Measurements from ENCODE around the gene EIF3B. TPM values are rescaled to one million over a fixed set of nuclear protein-coding genes. Genes with fewer than 3 reads are reported as not detected.
A peak's percentile ranks its signal among the peaks of the same experiment; 100 is the strongest.

The EIF3B gene
- total RNA-seq, 1 donor from 2014 or later: 107 TPM

DNA sequence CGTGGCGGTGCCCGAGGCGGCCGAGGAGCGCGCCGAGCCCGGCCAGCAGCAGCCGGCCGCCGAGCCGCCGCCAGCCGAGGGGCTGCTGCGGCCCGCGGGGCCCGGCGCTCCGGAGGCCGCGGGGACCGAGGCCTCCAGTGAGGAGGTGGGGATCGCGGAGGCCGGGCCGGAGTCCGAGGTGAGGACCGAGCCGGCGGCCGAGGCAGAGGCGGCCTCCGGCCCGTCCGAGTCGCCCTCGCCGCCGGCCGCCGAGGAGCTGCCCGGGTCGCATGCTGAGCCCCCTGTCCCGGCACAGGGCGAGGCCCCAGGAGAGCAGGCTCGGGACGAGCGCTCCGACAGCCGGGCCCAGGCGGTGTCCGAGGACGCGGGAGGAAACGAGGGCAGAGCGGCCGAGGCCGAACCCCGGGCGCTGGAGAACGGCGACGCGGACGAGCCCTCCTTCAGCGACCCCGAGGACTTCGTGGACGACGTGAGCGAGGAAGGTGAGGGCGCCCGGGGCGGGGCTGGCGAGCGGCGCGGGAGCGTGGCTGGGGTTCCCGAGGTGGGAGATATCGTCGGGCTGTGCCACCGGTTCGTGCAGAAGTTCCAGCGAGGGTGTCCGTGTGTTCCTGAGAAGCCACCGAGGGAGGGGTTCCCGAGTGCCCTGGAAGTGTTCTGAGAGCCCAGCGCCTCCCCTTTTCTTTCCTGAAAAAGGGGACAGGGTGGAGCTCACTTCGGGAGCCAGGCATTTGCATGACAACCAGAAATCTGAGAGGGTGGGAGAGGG, 495 bp downstream of the EIF3B start:
- H3K27ac ChIP-seq: peak overlapping the region; percentile 100
- peaks cover 46% of the 10 kb centered on the region for H3K4me1 ChIP-seq
- peaks cover 21% of the 10 kb centered on the region for H3K36me3 ChIP-seq
- H3K4me3 ChIP-seq: peak overlapping the region; percentile 99
- H3K9me3 ChIP-seq: no peaks in the 10 kb centered on the region
- H3K27me3 ChIP-seq: no peaks in the 10 kb centered on the region
- intact Hi-C loops (cut with DNase I): loop anchor here (10.0 kb wide), 1 partner anchor 110 kb away; the partner anchor contains the start of genes MRM2 and NUDT1
- ATAC-seq (no peak), DNase-seq (peak; percentile 67)
- TF ChIP-seq, protein P1, sequence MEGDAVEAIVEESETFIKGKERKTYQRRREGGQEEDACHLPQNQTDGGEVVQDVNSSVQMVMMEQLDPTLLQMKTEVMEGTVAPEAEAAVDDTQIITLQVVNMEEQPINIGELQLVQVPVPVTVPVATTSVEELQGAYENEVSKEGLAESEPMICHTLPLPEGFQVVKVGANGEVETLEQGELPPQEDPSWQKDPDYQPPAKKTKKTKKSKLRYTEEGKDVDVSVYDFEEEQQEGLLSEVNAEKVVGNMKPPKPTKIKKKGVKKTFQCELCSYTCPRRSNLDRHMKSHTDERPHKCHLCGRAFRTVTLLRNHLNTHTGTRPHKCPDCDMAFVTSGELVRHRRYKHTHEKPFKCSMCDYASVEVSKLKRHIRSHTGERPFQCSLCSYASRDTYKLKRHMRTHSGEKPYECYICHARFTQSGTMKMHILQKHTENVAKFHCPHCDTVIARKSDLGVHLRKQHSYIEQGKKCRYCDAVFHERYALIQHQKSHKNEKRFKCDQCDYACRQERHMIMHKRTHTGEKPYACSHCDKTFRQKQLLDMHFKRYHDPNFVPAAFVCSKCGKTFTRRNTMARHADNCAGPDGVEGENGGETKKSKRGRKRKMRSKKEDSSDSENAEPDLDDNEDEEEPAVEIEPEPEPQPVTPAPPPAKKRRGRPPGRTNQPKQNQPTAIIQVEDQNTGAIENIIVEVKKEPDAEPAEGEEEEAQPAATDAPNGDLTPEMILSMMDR (IDR thresholded peaks at IDR 0.05): no peak

- DNase-seq: no peak
- Histone ChIP-seq H3K4me3 (peak overlapping the region; percentile 99), H3K27me3 (no peaks in the 10 kb centered on the region), H3K27ac (peak overlapping the region; percentile 100), H3K36me3 (peaks cover 24% of the 10 kb centered on the region), H3K4me1 (peaks cover 46% of the 10 kb centered on the region), H3K9me3 (no peaks in the 10 kb centered on the region)
- intact Hi-C loops (cut with DNase I): loop anchor here (10.0 kb wide), 1 partner anchor 111 kb away; the partner anchor contains the start of genes MRM2 and NUDT1
- TF ChIP-seq, protein P1 (IDR thresholded peaks at IDR 0.05): no peak
- ATAC-seq: no peak
Observed at GRCh38 chr7:2355705-2356008, 1.0 kb downstream of the EIF3B start.

DNA sequence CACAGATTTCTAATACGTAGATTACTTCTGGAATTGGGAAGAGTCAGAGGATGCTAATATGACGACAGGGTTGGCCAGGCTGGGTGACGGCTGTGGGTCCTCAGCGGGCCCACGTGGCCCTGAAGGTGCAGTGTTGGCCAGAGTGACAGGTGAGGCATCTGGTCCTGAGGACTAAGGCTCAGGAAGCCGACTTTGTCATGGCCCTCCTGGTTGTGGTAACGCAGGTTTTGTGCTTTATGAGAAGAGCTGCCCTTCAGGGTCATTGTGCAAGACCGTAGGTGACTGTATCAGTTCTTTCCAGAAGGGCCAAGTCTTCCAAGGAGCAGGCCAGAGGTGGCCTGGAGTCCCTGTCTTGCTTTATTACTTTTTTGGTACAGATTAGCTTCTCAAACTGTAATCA, 2.5 kb downstream of the EIF3B start:
- TF ChIP-seq, protein P1 (IDR thresholded peaks at IDR 0.05): no peak
- intact Hi-C loops (cut with DNase I): loop anchor here (10.0 kb wide), 1 partner anchor 112 kb away; the partner anchor contains the start of genes MRM2 and NUDT1
- peaks cover 46% of the 10 kb centered on the region for H3K4me1 ChIP-seq
- no peaks in the 10 kb centered on the region for H3K27me3 ChIP-seq
- no peak overlapping the region for H3K27ac ChIP-seq
- no peaks in the 10 kb centered on the region for H3K9me3 ChIP-seq
- DNase-seq (no peak), ATAC-seq (no peak)
- H3K36me3 ChIP-seq: peaks cover 39% of the 10 kb centered on the region
- no peak overlapping the region for H3K4me3 ChIP-seq

- H3K9me3 ChIP-seq: no peaks in the 10 kb centered on the region
- no peak overlapping the region for H3K27ac ChIP-seq
- intact Hi-C loops (cut with DNase I): loop anchor here (10.0 kb wide), 1 partner anchor 113 kb away; the partner anchor contains the start of genes MRM2 and NUDT1
- H3K36me3 ChIP-seq: peaks cover 43% of the 10 kb centered on the region
- DNase-seq: no peak
- ATAC-seq: no peak
- TF ChIP-seq, protein P1 (IDR thresholded peaks at IDR 0.05): no peak
- no peak overlapping the region for H3K4me3 ChIP-seq
- peaks cover 46% of the 10 kb centered on the region for H3K4me1 ChIP-seq
- no peaks in the 10 kb centered on the region for H3K27me3 ChIP-seq
Observed at GRCh38 chr7:2357571-2357970, 2.9 kb downstream of the EIF3B start.

DNA sequence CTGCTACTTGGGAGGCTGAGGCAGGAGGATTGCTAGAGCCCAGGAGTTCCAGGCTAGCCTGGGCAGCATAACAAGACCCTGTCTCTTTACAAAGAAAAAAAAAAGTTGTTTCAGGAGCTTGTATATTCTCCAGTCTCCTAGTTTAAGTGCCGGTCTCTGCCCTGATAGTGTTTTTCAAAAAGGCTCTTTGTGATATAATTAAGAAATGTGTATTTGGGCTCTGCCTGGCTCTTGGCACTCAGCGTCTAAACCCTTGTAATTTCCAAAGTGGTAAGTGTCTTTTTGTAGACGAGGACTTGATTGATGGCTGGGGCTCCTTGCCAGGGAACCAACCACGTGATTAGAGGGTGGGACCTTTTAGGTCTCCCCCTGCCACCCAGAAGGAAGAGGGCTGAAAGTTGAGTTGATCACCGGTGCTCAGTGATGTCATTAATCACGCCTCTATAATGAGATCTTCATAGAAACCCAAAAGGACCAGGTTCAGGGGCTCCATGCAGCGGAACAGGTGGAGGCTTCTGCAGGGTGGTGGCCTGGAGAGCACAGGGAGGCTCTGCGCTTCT, 4.4 kb downstream of the EIF3B start:
- ATAC-seq (no peak), DNase-seq (no peak)
- TF ChIP-seq, protein P1 (IDR thresholded peaks at IDR 0.05): no peak
- Histone ChIP-seq H3K27me3 (no peaks in the 10 kb centered on the region), H3K27ac (no peak overlapping the region), H3K4me3 (no peak overlapping the region), H3K9me3 (no peaks in the 10 kb centered on the region), H3K36me3 (peaks cover 58% of the 10 kb centered on the region), H3K4me1 (peaks cover 39% of the 10 kb centered on the region)
- intact Hi-C loops (cut with DNase I): loop anchor here (10.0 kb wide), 1 partner anchor 114 kb away; the partner anchor contains the start of genes MRM2 and NUDT1
